Activated CD8-positive, alpha-beta memory T cell treated with anti-CD3 and anti-CD28 coated beads, Interleukin-2, amount 50 U/mL, for 4 hours (primary cell): Measurements from ENCODE around the gene CBFB.
"Not testable (repeated sequence)": the region's sequence is repeated elsewhere in the genome, so short reads cannot be mapped to it uniquely, and the experiment has no call there.

Source experiments
- DNase-seq: peaks from one replicate; pipeline ENCODE4 v3.0.0-alpha.2; 2020

Gene CBFB

GRCh38 chr16:67016681-67017420 is 12.1 kb upstream of the CBFB start:
- no peak for DNase-seq

GRCh38 chr16:67017421-67017750 is 11.6 kb upstream of the CBFB start:
- no peak for DNase-seq

- DNase-seq: peak; percentile 84
Observed at GRCh38 chr16:67017810-67018488, 11.0 kb upstream of the CBFB start.

- DNase-seq: no peak
Observed at GRCh38 chr16:67019171-67019570, 9.8 kb upstream of the CBFB start.

- no peak for DNase-seq
Observed at GRCh38 chr16:67021321-67021720, 7.6 kb upstream of the CBFB start.

GRCh38 chr16:67022531-67023214 is 6.3 kb upstream of the CBFB start:
- DNase-seq: no peak

GRCh38 chr16:67023689-67024088 is 5.3 kb upstream of the CBFB start:
- DNase-seq: no peak

GRCh38 chr16:67024384-67025209 is 4.4 kb upstream of the CBFB start:
- DNase-seq: no peak

- DNase-seq: no peak
Observed at GRCh38 chr16:67025210-67025550, 3.8 kb upstream of the CBFB start.

GRCh38 chr16:67026570-67026969 is 2.4 kb upstream of the CBFB start:
- DNase-seq: no peak

GRCh38 chr16:67027046-67027445 is 1.9 kb upstream of the CBFB start:
- DNase-seq: no peak

- no peak for DNase-seq
Observed at GRCh38 chr16:67028167-67028695, 718 bp upstream of the CBFB start.

- DNase-seq: peak; percentile 62
Observed at GRCh38 chr16:67029254-67030096, 526 bp downstream of the CBFB start.

- DNase-seq: no peak
Observed at GRCh38 chr16:67030221-67030962, 1.4 kb downstream of the CBFB start.

GRCh38 chr16:67034487-67034886 is 5.5 kb downstream of the CBFB start:
- DNase-seq: no peak

- no peak for DNase-seq
Observed at GRCh38 chr16:67035364-67035763, 6.4 kb downstream of the CBFB start.

- no peak for DNase-seq
Observed at GRCh38 chr16:67036323-67036741, 7.4 kb downstream of the CBFB start.

- no peak for DNase-seq
Observed at GRCh38 chr16:67039260-67040020, 10.5 kb downstream of the CBFB start.

- no peak for DNase-seq
Observed at GRCh38 chr16:67040166-67040565, 11.2 kb downstream of the CBFB start.

GRCh38 chr16:67040906-67041305 is 12.0 kb downstream of the CBFB start:
- no peak for DNase-seq

- not testable (repeated sequence) for DNase-seq
Observed at GRCh38 chr16:67041520-67041919, 12.6 kb downstream of the CBFB start.
